AG08395 (cell line): Measurements from ENCODE around the gene TPD52L1.
A peak's percentile ranks its signal among the peaks of the same experiment; 100 is the strongest.

Source experiments
- DNase-seq: peaks from one replicate; pipeline ENCODE4 v3.0.0; 2012; ENCODE audit warnings: mixed read lengths, low spot score

Gene TPD52L1

GRCh38 chr6:125245523-125246264 is 92.1 kb downstream of the TPD52L1 start:
- no peak for DNase-seq

DNA sequence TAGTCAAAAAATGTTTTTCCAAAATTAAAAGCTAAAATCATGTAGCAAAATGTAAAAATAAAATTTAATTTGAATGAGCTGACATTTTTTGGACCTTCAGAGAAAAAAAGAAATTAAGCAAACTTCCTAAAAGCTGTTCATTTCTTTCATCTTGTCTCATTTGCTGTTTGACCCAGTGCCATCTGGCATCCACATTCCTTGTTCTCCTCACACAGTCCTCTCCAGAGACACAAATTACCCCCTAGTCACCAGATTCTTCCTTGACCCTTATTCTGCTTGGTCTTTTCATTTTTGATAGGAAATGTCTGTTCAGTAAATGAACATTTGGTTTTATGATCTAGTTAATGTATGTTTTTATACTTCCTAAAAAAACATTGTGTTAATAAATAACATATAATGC is 93.0 kb downstream of the TPD52L1 start:
- DNase-seq = no peak

- no peak for DNase-seq
Measured at GRCh38 chr6:125248136-125248535, 94.6 kb downstream of the TPD52L1 start.

GRCh38 chr6:125250511-125250910 is 96.9 kb downstream of the TPD52L1 start:
- no peak for DNase-seq

- no peak for DNase-seq
Measured at GRCh38 chr6:125251516-125252220, 98.1 kb downstream of the TPD52L1 start.

DNA sequence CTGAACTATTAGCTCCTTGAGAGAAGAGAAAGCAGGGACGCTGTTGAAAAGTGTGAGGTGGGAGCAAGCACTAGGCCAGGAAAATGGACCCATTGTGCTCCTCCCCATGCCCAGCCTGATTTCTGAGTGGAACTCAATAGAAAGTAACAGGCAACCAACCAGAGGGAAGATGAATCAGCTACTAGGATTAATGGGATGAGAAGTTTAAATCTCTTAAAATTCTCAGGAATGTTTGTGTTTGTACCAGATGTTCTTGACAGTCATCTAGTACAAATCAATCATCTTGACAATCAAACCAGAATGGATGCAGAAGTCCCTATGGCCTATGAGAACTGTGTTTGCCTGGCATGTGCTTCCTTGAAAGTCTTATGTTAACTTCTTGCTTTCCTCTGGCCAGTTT is 99.3 kb downstream of the TPD52L1 start:
- peak; percentile 11 for DNase-seq

- no peak for DNase-seq
Measured at GRCh38 chr6:125253881-125254280, 100.3 kb downstream of the TPD52L1 start.

DNA sequence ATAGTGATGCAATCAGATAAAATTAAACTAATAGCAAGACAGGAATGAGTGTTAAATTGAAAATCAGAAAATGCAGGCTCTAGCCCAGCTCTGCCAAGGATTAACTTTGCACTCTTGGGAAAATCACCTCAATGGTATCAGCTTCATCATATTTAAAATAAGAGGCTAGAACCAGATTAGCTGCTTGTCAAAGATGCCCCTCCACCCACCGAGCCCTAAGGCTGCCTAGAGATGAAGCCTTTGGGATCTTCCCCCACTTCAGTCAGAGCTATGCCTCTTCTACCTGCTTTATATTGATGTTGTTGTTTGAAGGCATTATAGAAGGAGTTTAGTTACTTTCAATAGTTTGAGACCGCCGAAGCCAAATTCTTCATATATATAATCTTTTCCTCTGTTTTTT is 100.7 kb downstream of the TPD52L1 start:
- no peak for DNase-seq

DNA sequence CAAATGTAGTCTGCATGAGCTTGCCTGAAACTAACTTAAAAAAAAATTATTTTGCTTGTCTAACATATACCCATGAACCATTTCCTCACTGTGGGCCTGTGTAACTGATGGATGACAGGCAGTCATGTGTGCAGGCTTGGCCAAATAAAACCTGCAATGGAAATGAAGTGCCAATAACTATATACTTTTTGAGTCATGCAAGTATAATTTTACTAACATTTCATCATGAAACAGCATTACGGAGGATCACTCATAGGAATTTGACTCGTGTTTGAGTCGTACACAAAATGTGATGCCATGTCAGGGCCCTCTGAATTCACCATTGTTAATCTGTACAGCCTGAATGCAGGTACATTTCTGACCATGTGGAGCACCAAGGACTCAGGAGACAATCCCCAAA is 101.6 kb downstream of the TPD52L1 start:
- DNase-seq = no peak

GRCh38 chr6:125257351-125257750 is 103.8 kb downstream of the TPD52L1 start:
- no peak for DNase-seq

GRCh38 chr6:125258651-125259353 is 105.2 kb downstream of the TPD52L1 start:
- DNase-seq = no peak

- DNase-seq = no peak
Measured at GRCh38 chr6:125259354-125259736, 105.8 kb downstream of the TPD52L1 start.

GRCh38 chr6:125262016-125263013 is 108.7 kb downstream of the TPD52L1 start:
- DNase-seq = peak; percentile 79

DNA sequence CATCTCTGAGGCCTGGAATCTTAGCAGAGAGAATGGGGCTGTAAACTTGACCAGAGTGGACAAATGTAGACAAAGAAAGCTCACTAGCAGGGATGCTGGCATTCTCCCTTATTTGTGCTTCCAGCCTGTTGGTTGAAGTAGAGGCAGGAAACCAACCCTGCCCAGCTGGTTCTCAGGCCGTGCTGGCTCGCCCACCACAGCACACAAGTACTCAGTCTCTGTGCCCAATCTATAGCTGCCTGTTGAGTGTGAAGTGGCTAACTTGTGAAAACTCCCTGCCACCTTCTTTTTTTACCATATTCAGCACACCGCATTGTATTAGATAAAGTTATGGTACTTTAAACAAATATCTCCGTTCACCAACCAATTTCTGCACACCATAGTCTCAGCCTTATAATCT is 110.9 kb downstream of the TPD52L1 start:
- DNase-seq = no peak

DNA sequence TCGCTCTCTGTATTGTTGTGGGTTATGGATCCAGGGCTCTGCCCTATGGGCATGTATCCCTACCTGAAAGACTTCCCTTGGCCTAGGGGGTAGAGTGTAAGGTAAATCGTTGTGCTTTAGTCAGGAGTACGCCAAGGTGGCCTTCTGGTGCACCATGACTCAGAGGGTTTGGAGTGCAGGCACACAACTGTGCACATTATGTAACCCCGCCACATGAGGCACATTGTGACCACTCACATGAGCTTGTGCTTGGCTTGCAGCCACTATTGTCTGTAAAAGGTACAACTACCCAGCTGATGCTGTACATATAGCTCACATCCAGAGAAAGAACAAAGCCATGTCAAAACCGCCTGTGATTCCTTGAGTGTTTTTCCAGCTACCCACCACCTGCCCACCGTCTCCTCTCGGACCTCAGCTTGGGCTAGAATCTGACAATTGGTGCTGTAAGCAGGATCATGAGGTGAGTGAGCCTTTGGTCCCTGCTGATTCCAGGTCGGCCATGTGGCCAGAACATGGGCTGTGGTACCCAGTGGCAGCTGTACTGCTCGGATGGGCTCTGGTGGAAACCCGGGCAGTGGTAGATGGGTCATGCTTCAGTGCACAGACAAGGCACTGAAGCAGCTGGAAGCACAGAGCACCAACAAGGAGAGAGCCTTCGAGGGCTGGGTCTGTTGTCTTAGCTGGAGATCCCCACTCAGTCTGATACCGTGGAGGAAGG is 114.4 kb downstream of the TPD52L1 start:
- no peak for DNase-seq

- no peak for DNase-seq
Measured at GRCh38 chr6:125268765-125269164, 115.2 kb downstream of the TPD52L1 start.

DNA sequence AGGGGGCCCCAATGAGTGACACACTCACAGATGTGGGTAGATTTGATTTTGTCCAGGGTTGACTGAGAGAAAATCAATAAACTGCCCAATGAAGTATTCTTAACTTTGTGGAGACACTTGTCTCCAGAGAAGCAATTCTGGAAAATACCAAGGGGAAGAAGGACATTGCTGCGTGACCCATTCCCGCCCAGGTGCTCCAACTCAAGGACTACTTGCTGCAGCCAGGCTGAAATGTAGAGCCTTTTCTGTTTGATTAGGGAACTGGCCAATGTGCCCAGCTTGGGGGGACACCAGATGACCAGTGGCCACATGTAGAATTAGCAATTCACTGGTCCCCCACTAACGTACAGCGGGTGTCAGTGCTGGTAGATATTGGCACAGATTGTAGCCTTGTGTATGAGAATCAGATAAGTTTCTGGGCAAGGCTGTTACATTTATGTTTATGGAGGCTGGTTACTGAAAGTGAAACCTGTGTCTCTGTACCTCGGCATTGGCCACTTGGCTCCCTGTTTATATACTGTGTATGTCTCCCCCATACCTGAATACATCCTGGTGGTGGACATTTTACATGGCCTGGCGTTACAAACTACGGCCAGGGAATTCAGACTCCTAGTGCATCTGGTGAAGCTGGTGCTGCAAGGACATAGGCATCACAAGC is 115.9 kb downstream of the TPD52L1 start:
- no peak for DNase-seq

GRCh38 chr6:125270380-125270779 is 116.8 kb downstream of the TPD52L1 start:
- DNase-seq = no peak

GRCh38 chr6:125271486-125272159 is 118.0 kb downstream of the TPD52L1 start:
- DNase-seq = no peak

GRCh38 chr6:125273251-125273650 is 119.7 kb downstream of the TPD52L1 start:
- no peak for DNase-seq
